ENCODE measurements around the gene SNN. TPM values are rescaled to one million over a fixed set of nuclear protein-coding genes. Genes with fewer than 3 reads are reported as not detected.

Gene SNN
- total RNA-seq, 1 donor from 2014 or later: 40.0 TPM

- intact Hi-C loops (cut with DNase I): no loop called here
- ATAC-seq (no peak), DNase-seq (ENCODE audit: low spot score) (no peak)
These were observed 7.7 kb upstream of the SNN start for GRCh38 chr16:11660565-11660964.

GRCh38 chr16:11662582-11662981, 5.7 kb upstream of the SNN start:
- no peak for ATAC-seq
- intact Hi-C loops (cut with DNase I): no loop called here

GRCh38 chr16:11665071-11665491, 3.2 kb upstream of the SNN start:
- intact Hi-C loops (cut with DNase I): no loop called here
- no peak for DNase-seq (ENCODE audit: low spot score)
- no peak for ATAC-seq

More at GRCh38 chr16:11662582-11662981, 5.7 kb upstream of the SNN start:
- no peak for DNase-seq (ENCODE audit: low spot score)

GRCh38 chr16:11666103-11667055, 1.9 kb upstream of the SNN start:
- intact Hi-C loops (cut with DNase I): no loop called here
- no peak for ATAC-seq
- no peak for DNase-seq (ENCODE audit: low spot score)

GRCh38 chr16:11667221-11667823, 933 bp upstream of the SNN start:
- ATAC-seq: no peak
- intact Hi-C loops (cut with DNase I): no loop called here
- DNase-seq (ENCODE audit: low spot score): no peak

GRCh38 chr16:11668623-11669379, 546 bp downstream of the SNN start:
- ATAC-seq (no peak), DNase-seq (ENCODE audit: low spot score) (peak; percentile 77)
- intact Hi-C loops (cut with DNase I): no loop called here

GRCh38 chr16:11669380-11670146, 1.3 kb downstream of the SNN start:
- ATAC-seq: peak; percentile 48
- intact Hi-C loops (cut with DNase I): no loop called here
- DNase-seq (ENCODE audit: low spot score): peak; percentile 70

- DNase-seq (ENCODE audit: low spot score): no peak
These were observed 2.2 kb downstream of the SNN start for GRCh38 chr16:11670171-11671131.

GRCh38 chr16:11671271-11671670, 3.0 kb downstream of the SNN start:
- ATAC-seq (no peak), DNase-seq (ENCODE audit: low spot score) (no peak)
- intact Hi-C loops (cut with DNase I): no loop called here

More at GRCh38 chr16:11670171-11671131, 2.2 kb downstream of the SNN start:
- intact Hi-C loops (cut with DNase I): no loop called here
- no peak for ATAC-seq

GRCh38 chr16:11671676-11672075, 3.4 kb downstream of the SNN start:
- ATAC-seq: no peak
- intact Hi-C loops (cut with DNase I): no loop called here
- DNase-seq (ENCODE audit: low spot score): no peak

- ATAC-seq (no peak), DNase-seq (ENCODE audit: low spot score) (no peak)
- intact Hi-C loops (cut with DNase I): no loop called here
These were observed 4.2 kb downstream of the SNN start for GRCh38 chr16:11672206-11673090.

GRCh38 chr16:11673091-11674000, 5.1 kb downstream of the SNN start:
- DNase-seq (ENCODE audit: low spot score) (no peak), ATAC-seq (no peak)
- intact Hi-C loops (cut with DNase I): no loop called here

- DNase-seq (ENCODE audit: low spot score) (no peak), ATAC-seq (no peak)
- intact Hi-C loops (cut with DNase I): no loop called here
These were observed 6.0 kb downstream of the SNN start for GRCh38 chr16:11674001-11674817.

GRCh38 chr16:11674818-11675560, 6.7 kb downstream of the SNN start:
- no peak for DNase-seq (ENCODE audit: low spot score)
- ATAC-seq: no peak
- intact Hi-C loops (cut with DNase I): no loop called here

Measured in sciatic nerve (tissue), 2 donors.